H1 (cell line): ENCODE results near the gene ARL6IP5. TPM values are rescaled to one million over a fixed set of nuclear protein-coding genes. Genes with fewer than 3 reads are reported as not detected.

Experiments used
- CTCF ChIA-PET: fragments of 300-600 bp; sonication (Branson Sonifier 250); formaldehyde crosslinking; loops from one replicate; lab custom pipeline; 2021; ENCODE audit not compliant: partially characterized antibody; lab: Charles Lee
- POLR2A ChIA-PET: fragments of 300-600 bp; sonication (Branson Sonifier 250); formaldehyde crosslinking; loops from one replicate; lab custom pipeline; 2021; ENCODE audit warnings: inconsistent platforms; ENCODE audit not compliant: partially characterized antibody; lab: Charles Lee
- DNase-seq, 2 experiments: peaks; one replicate each; pipeline versions ENCODE4 v3.0.0 to v3.0.0-alpha.2; 2010 to 2022; ENCODE audit warnings: low spot score in 2 of 2, low read depth in 1 of 2, mixed read lengths in 1 of 2
- FAIRE-seq: peaks from 2 replicates; lab custom pipeline; 2011; peaks lifted over from hg19 to GRCh38; lab: Jason Lieb, UNC
- H2AFZ ChIP-seq: 2 replicates; pipeline ENCODE4 v1.8.1; 2012; ENCODE audit warnings: low read length, inconsistent platforms
- H2AK5ac ChIP-seq: 2 replicates; pipeline ENCODE4 v1.6.1; 2013; ENCODE audit warnings: low read depth, low read length
- H2BK120ac ChIP-seq: replicated peaks from 2 replicates; pipeline ENCODE3; 2013; ENCODE audit warnings: low read depth, low read length, inconsistent platforms
- H2BK12ac ChIP-seq: 2 replicates; pipeline ENCODE4 v1.6.1; 2013; ENCODE audit warnings: low read depth, low read length
- H2BK15ac ChIP-seq: 2 replicates; pipeline ENCODE4 v1.6.1; 2013; ENCODE audit warnings: low read length
- H2BK20ac ChIP-seq: 2 replicates; pipeline ENCODE4 v1.6.1; 2013; ENCODE audit warnings: low read length
- H2BK5ac ChIP-seq: 2 replicates; pipeline ENCODE4 v1.6.1; 2013; ENCODE audit warnings: low read depth, low read length
- H3K14ac ChIP-seq: 2 replicates; pipeline ENCODE4 v1.6.1; 2013; ENCODE audit warnings: inconsistent platforms; ENCODE audit not compliant: insufficient read length
- H3K18ac ChIP-seq: 2 replicates; pipeline ENCODE4 v1.6.1; 2013; ENCODE audit warnings: low read length; ENCODE audit errors: extremely low read depth
- H3K23ac ChIP-seq: 2 replicates; pipeline ENCODE4 v1.6.1; 2013; ENCODE audit warnings: inconsistent platforms; ENCODE audit not compliant: insufficient read length
- H3K23me2 ChIP-seq: 2 replicates; pipeline ENCODE4 v1.6.1; 2013; ENCODE audit warnings: low read depth, low read length
- H3K27ac ChIP-seq: 2 replicates; pipeline ENCODE4 v1.6.1; 2011; ENCODE audit warnings: low read depth, low read length, inconsistent platforms
- H3K27me3 ChIP-seq, 4 experiments: replicated peaks in 1 of 4; 1 replicate in 1 of 4; 2 replicates in 3 of 4; pipeline versions ENCODE4 v1.6.1 to v1.8.1; 2011 to 2013; ENCODE audit warnings: low read length in 3 of 4, mild to moderate bottlenecking in 3 of 4, inconsistent platforms in 2 of 4, mixed read lengths in 2 of 4, moderate library complexity in 1 of 4; ENCODE audit not compliant: control insufficient read depth in 3 of 4, insufficient read depth in 3 of 4; ENCODE audit errors: extremely low read depth in 1 of 4
- H3K36me3 ChIP-seq, 4 experiments: 2 replicates each; pipeline versions ENCODE4 v1.6.1 to v1.8.1; 2011 to 2013; ENCODE audit warnings: mild to moderate bottlenecking in 4 of 4, low read length in 3 of 4, moderate library complexity in 2 of 4, control low read depth in 1 of 4, inconsistent platforms in 1 of 4; ENCODE audit not compliant: insufficient read depth in 4 of 4, control insufficient read depth in 2 of 4
- H3K4ac ChIP-seq: replicated peaks from 2 replicates; pipeline ENCODE3; 2013; ENCODE audit warnings: low read length, low read depth, mixed read lengths, inconsistent platforms; ENCODE audit not compliant: insufficient read length
- H3K4me1 ChIP-seq, 4 experiments: replicated peaks in 1 of 4; 1 replicate in 1 of 4; 2 replicates in 3 of 4; pipeline versions ENCODE4 v1.6.1 to v1.8.1; 2011 to 2013; ENCODE audit warnings: low read length in 3 of 4, inconsistent platforms in 2 of 4, mixed read lengths in 1 of 4; ENCODE audit not compliant: insufficient read depth in 4 of 4, control insufficient read depth in 3 of 4
- H3K4me2 ChIP-seq, 2 experiments: 2 replicates each; pipeline versions ENCODE4 v1.6.1 to v1.8.1; 2011 to 2013; ENCODE audit warnings: low read depth in 2 of 2, low read length in 2 of 2, control low read depth in 1 of 2, inconsistent platforms in 1 of 2, mild to moderate bottlenecking in 1 of 2; ENCODE audit not compliant: insufficient read depth in 1 of 2
- H3K4me3 ChIP-seq, 4 experiments: fragments of 200-600, 300-600 bp in 1 of 4; sonication (generic), shearing (Covaris generic), sonication (Bioruptor Twin) in 1 of 4; 2 replicates each; pipeline versions ENCODE4 v1.5.1 to v1.8.1; 2011 to 2016; ENCODE audit warnings: low read length in 4 of 4, low read depth in 3 of 4, control low read depth in 2 of 4, inconsistent platforms in 2 of 4, mild to moderate bottlenecking in 2 of 4, mixed read lengths in 1 of 4, moderate library complexity in 1 of 4; ENCODE audit not compliant: insufficient read depth in 2 of 4; ENCODE audit errors: extremely low read depth in 1 of 4
- H3K56ac ChIP-seq: replicated peaks from 2 replicates; pipeline ENCODE3; 2013; ENCODE audit warnings: low read depth, mild to moderate bottlenecking, mixed read lengths, low read length, inconsistent platforms; ENCODE audit not compliant: insufficient read length
- H3K79me1 ChIP-seq: 2 replicates; pipeline ENCODE4 v1.6.1; 2013; ENCODE audit warnings: low read depth, low read length, control low read depth
- H3K79me2 ChIP-seq, 2 experiments: 2 replicates each; pipeline versions ENCODE4 v1.6.1 to v1.8.1; 2012 to 2013; ENCODE audit warnings: low read length in 2 of 2, mild to moderate bottlenecking in 2 of 2, inconsistent platforms in 1 of 2; ENCODE audit not compliant: insufficient read depth in 2 of 2, control insufficient read depth in 1 of 2
- H3K9ac ChIP-seq, 4 experiments: replicated peaks in 1 of 4; 1 replicate in 1 of 4; 2 replicates in 3 of 4; pipeline versions ENCODE4 v1.6.1 to v1.8.1; 2011 to 2013; ENCODE audit warnings: low read depth in 3 of 4, low read length in 3 of 4, control low read depth in 2 of 4, mild to moderate bottlenecking in 2 of 4, moderate library complexity in 2 of 4, inconsistent platforms in 1 of 4; ENCODE audit errors: extremely low read depth in 1 of 4
- H3K9me3 ChIP-seq, 2 experiments: 2 replicates each; pipeline versions ENCODE4 v1.6.1 to v1.8.1; 2012 to 2013; ENCODE audit warnings: mild to moderate bottlenecking in 2 of 2, moderate library complexity in 2 of 2, control low read depth in 1 of 2, inconsistent platforms in 1 of 2, low read depth in 1 of 2, low read length in 1 of 2, mixed read lengths in 1 of 2; ENCODE audit not compliant: insufficient read depth in 2 of 2
- H4K20me1 ChIP-seq, 2 experiments: replicated peaks in 1 of 2; 2 replicates each; pipeline versions ENCODE3 to v1.8.1; 2011 to 2013; ENCODE audit warnings: inconsistent platforms in 2 of 2, low read length in 2 of 2, mild to moderate bottlenecking in 1 of 2; ENCODE audit not compliant: insufficient read depth in 2 of 2, control insufficient read depth in 1 of 2
- H4K5ac ChIP-seq: 2 replicates; pipeline ENCODE4 v1.6.1; 2013; ENCODE audit warnings: low read length, low read depth, mixed read lengths, inconsistent platforms; ENCODE audit not compliant: insufficient read length
- H4K8ac ChIP-seq: 2 replicates; pipeline ENCODE4 v1.8.0; 2013; ENCODE audit warnings: mild to moderate bottlenecking, moderate library complexity, low read length, inconsistent platforms; ENCODE audit not compliant: insufficient read depth; ENCODE audit errors: extremely low read depth
- H4K91ac ChIP-seq: replicated peaks from 2 replicates; pipeline ENCODE3; 2013; ENCODE audit warnings: low read length, mixed read lengths, inconsistent platforms; ENCODE audit not compliant: insufficient read length
- CREB1 ChIP-seq: IDR thresholded peaks from 2 replicates; pipeline ENCODE4 v1.6.1; 2012; ENCODE audit warnings: inconsistent platforms
- EZH2 ChIP-seq: fragments of 200-600 bp; sonication (generic); IDR thresholded peaks from 2 replicates; pipeline ENCODE4 v1.7.1; 2012; ENCODE audit warnings: low read depth, mild to moderate bottlenecking, moderate library complexity, low read length, inconsistent platforms; ENCODE audit not compliant: severe bottlenecking
- GTF2F1 ChIP-seq: IDR thresholded peaks from 2 replicates; pipeline ENCODE4 v1.6.1; 2012; ENCODE audit warnings: low read depth, low read length, improper control_type of control experiment, borderline replicate concordance
- HDAC6 ChIP-seq: IDR thresholded peaks from one replicate; pipeline ENCODE4 v1.7.1; 2012; ENCODE audit warnings: low read depth, mild to moderate bottlenecking, inconsistent platforms, low read length, moderate library complexity
- JUN ChIP-seq: IDR thresholded peaks from 2 replicates; pipeline ENCODE4 v1.6.1; 2011; ENCODE audit warnings: low read depth, mild to moderate bottlenecking, improper control_type of control experiment, low read length
- KDM1A ChIP-seq: fragments of 200-600, 300-600 bp; sonication (generic); IDR thresholded peaks from 2 replicates; pipeline ENCODE4 v1.7.1; 2016; ENCODE audit warnings: mild to moderate bottlenecking, low read length, borderline replicate concordance
- MAFK ChIP-seq: IDR thresholded peaks from 2 replicates; pipeline ENCODE4 v1.6.1; 2012; ENCODE audit warnings: low read depth, mild to moderate bottlenecking, improper control_type of control experiment, low read length
- NRF1 ChIP-seq: IDR thresholded peaks from 2 replicates; pipeline ENCODE4 v1.6.1; 2011; ENCODE audit warnings: mild to moderate bottlenecking, low read depth, low read length, improper control_type of control experiment
- POLR2A ChIP-seq, 2 experiments: IDR thresholded peaks; 1 replicate in 1 of 2; 2 replicates in 1 of 2; pipeline ENCODE4 v1.6.1; 2011; ENCODE audit warnings: low read depth in 2 of 2, low read length in 2 of 2, mild to moderate bottlenecking in 2 of 2; ENCODE audit errors: control extremely low read depth in 1 of 2
- TAF1 ChIP-seq: IDR thresholded peaks from 2 replicates; pipeline ENCODE4 v1.6.1; 2011; ENCODE audit warnings: mild to moderate bottlenecking, low read depth, low read length
- TAF7 ChIP-seq: optimal IDR thresholded peaks from 2 replicates; pipeline ENCODE3; 2011; ENCODE audit warnings: low read depth, mild to moderate bottlenecking, inconsistent platforms, low read length, moderate library complexity, borderline replicate concordance
- YY1 ChIP-seq: IDR thresholded peaks from 2 replicates; pipeline ENCODE4 v1.6.1; 2011; ENCODE audit warnings: low read depth, mild to moderate bottlenecking, low read length
- WGBS, 2 experiments: shearing (Covaris generic) in 1 of 2; methylation state at CpG; one replicate each; pipeline versions ENCODE4 v1.1.6 to v1.1.7; 2013 to 2015; ENCODE audit warnings: low lambda C conversion rate in 2 of 2, mixed read lengths in 2 of 2, inconsistent platforms in 1 of 2, low coverage in 1 of 2, missing lambda C conversion rate in 1 of 2; ENCODE audit not compliant: insufficient replicate concordance in 2 of 2, insufficient coverage in 1 of 2, insufficient read length in 1 of 2; ENCODE audit errors: extremely low coverage in 1 of 2, missing lambda C conversion rate in 1 of 2; 5-methylcytosine and 5-hydroxymethylcytosine counted together
- polyA plus RNA-seq, 7 experiments: library from polyadenylated mRNA; depleted of rRNA in 3 of 7; stranded (reverse) in 5 of 7; unstranded in 2 of 7; fragments of >200 nt in 5 of 7; fragments of 200-250 nt in 2 of 7; gene quantifications; 1 replicate in 5 of 7; 2 replicates in 1 of 7; 4 replicates in 1 of 7; pipeline versions ENCODE4 v1.2.1 to v1.2.3, GENCODE V29; 2011 to 2013; ENCODE audit warnings: missing spikeins in 2 of 7, mixed read lengths in 2 of 7
- total RNA-seq: library from RNA; stranded (reverse); fragmentation: NEBNext Ultra II Directional; extraction: Animal tissue kit (Norgen Biotek cat#: 25700); gene quantifications from 2 replicates; pipeline ENCODE4 v1.2.1, GENCODE V29; 2021

Gene ARL6IP5
- total and polyA plus RNA-seq, 2 of the 8 experiments (the other 6 are each of a cell fraction or from before 2014, with no cell fraction given) = 24.9 to 30.1 TPM

GRCh38 chr3:69085833-69086722, 1.3 kb downstream of the ARL6IP5 start:
- no peak overlapping the region for H2AFZ ChIP-seq
- peak overlapping the region; percentile 82 to 99 (median 91) for H3K4me3 ChIP-seq
- no peak overlapping the region for H3K4ac ChIP-seq
- 0 out of 2 replicates have a peak overlapping the region, but pooled peaks have one; percentile 33 for H2BK12ac ChIP-seq
- H4K20me1 ChIP-seq = peaks cover 0 to 1% of the 10 kb centered on the region in 2 experiments
- no peak overlapping the region for H3K18ac ChIP-seq
- no peaks in the 10 kb centered on the region for H3K9me3 ChIP-seq
- H3K79me2 ChIP-seq = no peaks in the 10 kb centered on the region
- H4K5ac ChIP-seq = no peak overlapping the region
- H4K91ac ChIP-seq = no peak overlapping the region
- peak overlapping the region; percentile 79 to 99 for H3K4me2 ChIP-seq
- no peak for FAIRE-seq
- no peak overlapping the region for H3K23ac ChIP-seq
- no peaks in the 10 kb centered on the region for H3K36me3 ChIP-seq
- peaks cover 4% of the 10 kb centered on the region for H3K23me2 ChIP-seq
- H2BK15ac ChIP-seq = no peak overlapping the region; the same call in 1 of the 2 replicates
- 63% methylated on average over 8 of the region's 8 CpGs; no CpG with 5 or more reads in 1 of the 2 experiments for WGBS, 2 experiments
- peaks cover 6 to 12% (median 9%) of the 10 kb centered on the region in 4 experiments; a peak in 6 of 7 replicates for H3K4me1 ChIP-seq
- H3K9ac ChIP-seq = peak overlapping the region in 2 of 4 experiments; percentile 15 to 44; a peak in 2 of 7 replicates
- no peaks in the 10 kb centered on the region for H3K27me3 ChIP-seq
- ChIA-PET CTCF (interaction anchor here (0.6 to 1.0 kb wide), 3 partner anchors 69 to 862 kb away, joined by 3 to 4 read pairs (median 3); no protein-coding TSS in a partner anchor), POLR2A (no interaction called here)
- H2BK120ac ChIP-seq = no peak overlapping the region
- no peak for DNase-seq
- H2AK5ac ChIP-seq = no peak overlapping the region
- H3K56ac ChIP-seq = no peak overlapping the region
- H4K8ac ChIP-seq = no peak overlapping the region
- H3K79me1 ChIP-seq = no peaks in the 10 kb centered on the region
- no peak overlapping the region for H3K14ac ChIP-seq
- H2BK5ac ChIP-seq = 0 out of 2 replicates have a peak overlapping the region, but pooled peaks have one; percentile 3
- H2BK20ac ChIP-seq = no peak overlapping the region
- no peak overlapping the region for H3K27ac ChIP-seq
- TF ChIP-seq JUN (no peak), TAF7 (no peak), HDAC6 (no peak), TAF1 (no peak), YY1 (no peak), GTF2F1 (no peak), POLR2A (IDR thresholded peaks at IDR 0.05; ENCODE audit: control extremely low read depth in 1 of 2, low read depth in 2 of 2, low read length in 2 of 2) (no peak), EZH2 (no peak), KDM1A (no peak), NRF1 (no peak), MAFK (no peak), CREB1 (no peak)
